GM18907 (cell line): ENCODE results near the gene SCLT1.

Source experiments
- ATAC-seq: cut with Tn5 transposase; IDR thresholded peaks from one replicate; pipeline ENCODE4 v1.9.1; 2021; ENCODE audit warnings: mild to moderate bottlenecking, moderate library complexity; ENCODE audit not compliant: unreplicated experiment

SCLT1 gene

DNA sequence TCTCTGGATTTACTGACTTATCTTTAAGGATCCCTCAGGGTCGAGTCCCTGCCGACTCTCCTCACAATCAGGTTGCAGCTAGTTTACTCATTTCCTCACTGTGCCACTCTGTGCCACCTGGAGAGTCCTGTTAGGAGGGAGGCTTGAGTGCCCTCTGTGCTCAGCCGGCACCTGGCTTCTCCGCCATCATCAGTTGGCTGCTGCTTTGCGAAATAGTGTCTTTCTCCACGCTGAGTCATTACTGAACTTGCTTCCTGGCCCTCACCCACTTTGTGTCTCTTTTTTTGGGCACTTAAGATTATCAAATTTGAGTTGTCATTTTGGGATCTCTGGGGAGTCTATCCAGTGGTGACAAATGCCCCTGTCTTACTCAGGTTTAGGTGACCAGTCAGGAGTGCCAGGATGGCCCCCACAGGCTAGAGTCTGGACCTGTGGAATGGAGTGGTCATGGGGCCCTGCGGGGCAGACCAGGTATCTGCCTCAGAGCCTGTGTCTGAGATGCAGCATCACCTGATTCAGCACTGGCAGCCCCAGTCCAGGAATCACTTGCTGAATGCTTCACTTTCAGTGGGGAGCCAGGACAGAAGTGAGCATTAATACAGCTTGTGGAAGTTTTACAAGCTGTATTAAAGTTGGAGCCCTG lies 246.1 kb downstream of the SCLT1 start:
- no peak for ATAC-seq

DNA sequence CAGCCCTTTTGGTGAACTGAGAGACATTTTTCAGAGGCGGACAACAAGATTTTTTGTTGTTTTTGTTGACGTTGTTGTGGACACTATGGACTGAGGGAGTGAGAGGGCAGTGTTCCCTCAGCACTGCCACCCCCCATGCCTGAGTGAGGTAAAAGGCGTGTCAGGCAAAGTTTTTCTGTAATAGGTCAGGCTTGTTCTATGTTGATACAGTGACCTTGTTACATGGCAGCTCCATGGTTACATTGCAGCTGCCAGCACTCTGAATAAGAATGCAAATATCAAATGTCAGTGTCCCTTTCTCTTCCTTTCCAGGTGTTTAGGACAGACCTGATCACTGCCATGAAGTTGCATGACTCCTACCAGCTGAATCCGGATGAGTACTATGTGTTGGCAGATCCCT lies 247.3 kb downstream of the SCLT1 start:
- ATAC-seq, result no peak

DNA sequence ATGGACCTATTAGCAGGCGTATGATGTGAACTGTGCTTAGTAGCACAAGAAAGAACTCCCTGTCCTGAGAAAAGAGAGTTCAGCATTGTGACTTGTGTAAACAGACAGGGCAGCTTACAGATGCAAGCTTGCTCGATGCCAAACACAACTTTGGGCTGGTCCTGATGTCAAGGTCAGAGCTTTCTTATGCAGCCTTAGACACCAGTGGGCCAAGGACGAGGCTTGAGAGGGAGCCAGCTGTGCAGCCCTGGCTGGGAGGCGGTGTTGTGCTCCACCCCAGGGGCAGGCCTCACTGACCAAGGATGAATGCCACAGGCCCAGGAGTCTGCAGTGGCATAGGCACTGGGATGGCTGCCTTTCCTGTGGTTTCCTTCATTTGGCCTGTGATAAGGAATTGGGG lies 248.4 kb downstream of the SCLT1 start:
- ATAC-seq, result no peak

GRCh38 chr4:128841402-128841801 lies 251.9 kb downstream of the SCLT1 start:
- no peak for ATAC-seq

DNA sequence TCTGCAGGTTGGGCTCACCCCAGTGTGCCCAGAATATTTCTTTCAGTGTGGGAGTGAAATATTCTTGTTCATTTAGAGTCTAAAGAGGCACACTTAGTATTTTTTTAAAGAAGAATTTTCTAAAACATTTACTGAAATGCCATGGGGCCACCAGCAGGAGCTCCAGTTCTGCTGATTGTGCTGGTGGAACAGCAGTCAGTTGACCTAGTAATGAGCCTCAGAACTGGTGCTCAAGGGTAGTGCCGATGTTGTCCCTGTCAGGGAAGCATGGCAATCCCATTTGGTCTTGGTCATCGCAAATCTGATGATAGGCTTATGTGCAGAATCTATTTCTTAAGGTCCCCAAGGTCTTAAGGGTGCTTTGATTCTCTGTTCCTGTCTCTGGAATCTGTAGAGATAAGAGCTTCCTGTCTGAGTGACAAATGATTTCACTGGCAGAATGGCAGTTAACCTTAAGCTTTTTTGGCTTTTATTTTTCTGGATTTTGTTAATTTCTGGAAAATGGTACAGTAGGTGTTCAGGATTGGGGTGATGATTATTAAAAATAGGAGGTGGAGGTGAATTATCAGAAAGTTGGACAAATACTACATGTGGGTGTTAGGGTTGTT lies 252.5 kb downstream of the SCLT1 start:
- ATAC-seq, result no peak

DNA sequence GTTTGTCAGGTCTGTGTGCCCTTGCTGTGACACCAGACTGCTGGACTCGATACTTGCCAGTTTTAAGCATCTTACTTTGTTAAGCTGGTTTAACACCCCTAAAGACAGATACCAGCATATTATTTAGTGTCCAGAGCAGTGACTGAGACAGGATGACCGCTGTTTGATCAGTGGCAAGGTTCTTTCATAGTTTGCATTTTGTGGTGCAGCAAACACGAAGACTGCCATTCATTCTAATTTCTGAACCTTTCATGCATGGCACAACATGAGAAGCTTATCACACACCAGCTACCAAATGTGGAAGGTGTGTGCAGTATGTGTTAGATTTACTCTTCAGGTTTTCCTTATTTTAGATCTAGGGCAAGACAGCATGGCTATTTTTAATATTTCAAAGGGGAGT lies 255.7 kb downstream of the SCLT1 start:
- peak; percentile 51 for ATAC-seq

DNA sequence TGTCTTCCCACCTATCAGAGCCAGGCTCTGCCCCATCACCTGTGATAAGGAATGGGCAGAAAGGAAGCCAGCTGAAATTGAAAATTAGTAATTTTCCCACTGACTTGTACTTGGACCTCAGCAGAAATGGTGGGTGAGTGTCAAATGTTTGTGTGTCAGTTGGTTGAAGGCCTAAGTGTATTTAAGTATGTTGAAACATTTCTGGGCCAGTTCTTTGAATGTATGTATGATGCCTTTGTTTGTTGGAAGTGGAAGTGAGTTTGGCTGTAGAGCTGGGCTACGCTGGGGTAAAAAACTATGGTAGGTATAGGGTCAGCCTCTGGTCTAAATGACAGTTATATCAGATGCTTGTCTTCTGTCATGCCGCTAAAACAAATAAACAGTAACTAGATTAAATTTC lies 256.1 kb downstream of the SCLT1 start:
- no peak for ATAC-seq

DNA sequence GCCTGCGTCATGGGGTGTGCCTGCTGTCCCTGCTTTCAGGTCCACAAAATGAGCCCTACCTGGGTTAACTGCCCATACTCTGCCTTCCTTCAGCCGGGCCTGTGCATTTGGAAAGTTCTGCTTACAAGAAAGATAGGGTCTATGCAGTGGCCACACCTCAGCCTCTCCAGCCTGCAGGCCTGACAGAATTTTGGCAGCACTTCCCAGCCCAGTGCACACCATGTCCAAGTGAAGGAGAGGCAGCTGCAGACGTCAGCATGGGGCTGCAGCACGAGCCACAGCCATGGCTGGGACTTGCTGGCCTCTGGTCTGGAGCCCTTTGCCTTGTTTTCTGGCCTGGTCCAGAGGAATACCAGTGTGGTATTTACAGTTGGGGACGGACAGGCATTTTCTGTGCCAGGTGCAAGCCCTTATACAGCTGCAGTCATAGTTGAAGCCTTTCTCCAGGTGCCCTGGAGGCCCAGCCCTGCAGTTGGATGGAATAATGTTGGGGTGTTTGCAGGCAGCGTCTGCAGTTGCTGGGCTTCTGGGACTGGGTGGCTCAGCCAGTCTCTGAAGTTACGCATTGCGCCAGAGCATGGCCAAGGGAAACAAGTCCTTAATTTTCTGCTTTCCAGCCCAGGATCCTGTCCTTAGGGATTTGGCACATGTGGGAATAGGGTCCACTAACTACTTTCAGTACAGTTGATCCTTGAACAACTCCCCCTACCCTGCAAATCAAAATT lies 257.7 kb downstream of the SCLT1 start:
- ATAC-seq, result no peak
